ENCODE data around the gene ZPBP2.

ZPBP2 gene

GRCh38 chr17:39915559-39915958 is 47.6 kb downstream of the ZPBP2 start:
- DNase-seq = no peak

DNA sequence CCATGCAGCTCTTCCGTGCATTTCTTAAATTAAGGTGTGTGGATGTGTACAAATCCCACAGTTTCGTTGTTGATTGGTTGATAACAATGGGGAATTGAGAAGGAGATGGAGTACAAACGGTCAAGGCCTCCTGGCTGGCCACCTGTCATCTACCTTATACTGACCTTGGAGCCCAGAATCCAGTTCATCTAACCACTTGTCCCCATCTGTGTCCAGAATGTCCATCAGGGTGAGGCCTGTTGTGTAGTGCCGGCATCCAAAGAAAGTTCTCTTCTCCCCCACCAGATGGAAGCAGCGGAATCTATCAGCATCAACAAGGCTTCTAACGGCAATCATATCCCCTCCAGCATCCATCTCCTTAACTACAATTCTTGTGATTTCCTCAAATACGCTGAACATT is 48.9 kb downstream of the ZPBP2 start:
- no peak for DNase-seq

GRCh38 chr17:39919087-39919683 is 51.2 kb downstream of the ZPBP2 start:
- DNase-seq = no peak

GRCh38 chr17:39920218-39921210 is 52.5 kb downstream of the ZPBP2 start:
- no peak for DNase-seq

- DNase-seq = peak in 1 of 2 donors; percentile 18
These were observed 53.3 kb downstream of the ZPBP2 start for GRCh38 chr17:39921323-39921722.

- DNase-seq = no peak
These were observed 54.0 kb downstream of the ZPBP2 start for GRCh38 chr17:39922006-39922405.

GRCh38 chr17:39923230-39923629 is 55.2 kb downstream of the ZPBP2 start:
- DNase-seq = no peak

DNA sequence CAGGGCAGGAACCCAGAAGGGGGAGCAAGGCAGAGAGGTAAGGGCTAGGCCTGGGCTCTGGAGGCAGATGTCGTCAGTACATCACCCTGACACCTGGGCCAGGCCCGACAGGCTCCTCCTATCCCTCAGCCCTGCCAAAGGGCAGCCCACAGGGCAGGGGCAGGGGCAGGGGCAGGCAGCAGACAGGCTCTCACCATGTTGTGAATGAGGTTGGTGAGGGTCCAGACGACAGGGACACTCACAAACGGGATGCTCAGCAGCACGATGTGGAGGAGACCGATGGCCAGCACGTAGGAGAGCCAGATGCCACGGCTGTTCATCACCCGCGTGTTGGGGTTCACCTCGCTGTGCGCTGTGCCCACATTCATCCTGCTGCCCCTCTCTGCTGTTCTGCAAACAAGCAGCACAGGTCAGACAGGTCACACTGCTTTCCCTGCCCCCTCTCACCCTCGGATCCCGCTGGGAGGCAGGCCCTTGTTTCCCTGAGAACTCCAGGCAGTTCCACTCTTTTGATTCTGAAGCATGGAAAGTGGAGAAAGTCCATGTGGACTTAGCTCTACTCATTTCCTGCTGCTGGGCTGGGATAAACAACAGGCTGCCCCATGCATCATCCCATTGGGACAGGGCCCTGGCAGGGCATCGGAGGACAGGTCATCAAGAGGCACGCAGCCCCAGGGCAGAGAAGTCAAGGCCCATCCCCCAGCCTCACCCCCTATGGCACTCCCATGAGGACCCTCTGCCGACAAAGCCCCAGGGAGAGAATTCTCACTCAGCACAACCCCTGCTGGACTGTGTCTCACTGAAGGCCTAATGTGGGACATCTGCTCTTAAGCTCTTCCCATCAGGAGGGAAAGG is 56.1 kb downstream of the ZPBP2 start:
- no peak for DNase-seq

DNA sequence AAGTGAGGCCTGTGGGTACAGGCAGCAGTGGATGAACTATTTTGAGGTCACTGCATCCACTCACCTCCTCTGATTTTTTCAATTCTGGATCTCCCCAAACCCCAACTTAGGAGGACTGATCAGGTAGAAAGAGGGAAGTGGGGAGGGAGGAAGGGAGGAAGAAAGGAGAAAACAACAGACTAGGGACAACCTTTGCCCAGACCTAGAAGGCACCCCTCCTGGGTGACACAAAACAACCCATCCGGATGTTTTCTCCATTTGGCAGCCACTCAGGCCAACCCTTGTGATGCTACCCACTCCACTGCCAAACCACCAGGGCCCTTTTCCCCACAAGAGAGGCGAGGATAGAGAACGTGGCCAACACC is 56.7 kb downstream of the ZPBP2 start:
- DNase-seq = no peak

DNA sequence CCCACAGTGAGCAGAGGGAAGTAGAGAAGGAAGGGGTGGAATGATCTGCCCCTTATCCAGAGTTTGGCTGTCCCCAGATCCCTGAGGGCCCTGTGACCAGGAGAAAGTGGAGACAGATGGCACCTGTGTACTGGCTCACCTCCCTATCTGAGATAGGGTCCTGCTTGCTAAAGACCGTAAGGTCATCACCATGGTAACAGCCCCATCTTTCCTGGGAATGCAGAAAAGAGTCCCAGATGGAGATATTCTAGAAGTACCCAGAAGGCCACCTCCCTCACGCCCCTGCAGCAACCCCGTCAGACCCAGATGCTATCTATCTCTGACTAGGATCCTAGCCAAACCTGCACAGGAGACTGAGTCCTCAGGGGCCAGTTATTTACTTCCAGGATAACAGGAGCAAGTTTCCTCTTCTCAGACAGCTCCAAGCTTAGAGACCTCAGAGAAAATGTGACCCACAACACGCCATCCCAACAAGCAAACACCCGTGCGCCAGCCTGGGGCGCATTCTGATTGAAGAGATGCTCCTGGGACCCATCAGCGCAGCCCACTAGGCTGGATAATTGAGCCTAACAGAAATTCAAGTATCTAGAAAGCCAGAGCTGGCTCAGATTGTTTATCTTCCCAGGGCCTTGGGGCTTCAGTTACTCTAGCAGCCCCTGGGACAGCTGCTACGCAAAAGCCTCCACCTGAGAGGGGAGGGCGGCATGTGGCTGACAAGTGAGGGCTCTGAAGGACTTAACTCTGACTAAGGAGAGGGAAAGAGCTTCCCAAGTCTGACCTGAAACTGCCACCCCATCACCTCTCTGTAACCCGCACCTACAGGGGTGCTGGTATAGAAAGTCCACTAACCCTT is 57.5 kb downstream of the ZPBP2 start:
- DNase-seq = no peak

DNA sequence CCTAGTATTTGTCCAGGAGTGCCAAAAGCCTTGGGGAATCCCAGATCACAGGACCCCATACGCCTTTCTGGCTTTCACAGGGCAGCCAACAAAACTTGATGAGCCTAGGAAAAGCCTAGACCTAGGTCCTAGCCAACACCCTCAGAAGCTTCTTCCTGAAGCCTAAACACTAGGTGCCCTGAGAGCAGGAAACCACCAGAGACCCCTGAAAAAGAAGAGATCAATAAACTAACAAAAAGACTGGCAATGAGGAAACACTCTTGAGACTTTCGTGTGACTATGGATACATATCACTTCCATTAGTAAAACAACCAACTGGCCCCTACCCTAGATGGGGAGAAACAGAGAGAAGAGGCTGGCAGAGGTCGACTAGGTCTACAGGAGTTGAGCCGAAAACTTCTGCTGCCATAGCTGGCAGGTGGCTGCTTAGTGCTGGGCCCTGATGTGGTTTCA is 58.2 kb downstream of the ZPBP2 start:
- no peak for DNase-seq

GRCh38 chr17:39926588-39927100 is 58.6 kb downstream of the ZPBP2 start:
- peak in 1 of 2 donors; percentile 29 for DNase-seq

Measured in inflammatory macrophage (primary cell).